ENCODE results near the gene DNAJC7.

The DNAJC7 gene

GRCh38 chr17:42025191-42025579 is 7.9 kb upstream of the DNAJC7 start:
- no peak for TF ChIP-seq ZBTB7A (IDR thresholded peaks at IDR 0.05; ENCODE audit: low read depth)
- TF ChIP-seq TAF1 (IDR thresholded peaks at IDR 0.05; ENCODE audit: low read depth): no peak
- TF ChIP-seq RAD21 (IDR thresholded peaks at IDR 0.05; ENCODE audit: low read depth): no peak
- TF ChIP-seq MAX (IDR thresholded peaks at IDR 0.05): no peak
- no peak for TF ChIP-seq CEBPB (IDR thresholded peaks at IDR 0.05)
- TF ChIP-seq YY1 (IDR thresholded peaks at IDR 0.05; ENCODE audit: low read depth): no peak
- TF ChIP-seq FOXM1 (IDR thresholded peaks at IDR 0.05; ENCODE audit: borderline replicate concordance, low read depth): no peak
- no peak for TF ChIP-seq TEAD4 (IDR thresholded peaks at IDR 0.05)
- no peak for TF ChIP-seq CREB1 (IDR thresholded peaks at IDR 0.05; ENCODE audit: low read depth)
- no peak for TF ChIP-seq USF1 (IDR thresholded peaks at IDR 0.05)

- TF ChIP-seq TCF12 (IDR thresholded peaks at IDR 0.05; ENCODE audit: low read depth): no peak
- peak; percentile 37; the same call in 1 of the 2 replicates for TF ChIP-seq EP300 (IDR thresholded peaks at IDR 0.05; ENCODE audit: borderline replicate concordance)
- TF ChIP-seq RAD21 (IDR thresholded peaks at IDR 0.05; ENCODE audit: low read depth): no peak
- 0 out of 2 replicates have a peak, but pooled peaks have one; percentile 22 for TF ChIP-seq YY1 (IDR thresholded peaks at IDR 0.05; ENCODE audit: low read depth)
- peak; percentile 41; the same call in 1 of the 2 replicates for TF ChIP-seq MAX (IDR thresholded peaks at IDR 0.05)
- no peak for TF ChIP-seq USF1 (IDR thresholded peaks at IDR 0.05)
- TF ChIP-seq CEBPB (IDR thresholded peaks at IDR 0.05): peak; percentile 97
These were observed 6.5 kb upstream of the DNAJC7 start for GRCh38 chr17:42023524-42024349.

- TF ChIP-seq USF1 (IDR thresholded peaks at IDR 0.05) (peak; percentile 31; the same call in 1 of the 2 replicates), MAX (IDR thresholded peaks at IDR 0.05) (peak; percentile 78), EP300 (IDR thresholded peaks at IDR 0.05; ENCODE audit: borderline replicate concordance) (peak; percentile 35; the same call in 1 of the 2 replicates), TEAD4 (IDR thresholded peaks at IDR 0.05) (peak; percentile 63), FOXM1 (IDR thresholded peaks at IDR 0.05; ENCODE audit: borderline replicate concordance, low read depth) (no peak), TCF12 (IDR thresholded peaks at IDR 0.05; ENCODE audit: low read depth) (peak; percentile 75), EGR1 (IDR thresholded peaks at IDR 0.05) (peak; percentile 43; the same call in 1 of the 2 replicates), YY1 (IDR thresholded peaks at IDR 0.05; ENCODE audit: low read depth) (peak; percentile 73), CEBPB (IDR thresholded peaks at IDR 0.05) (no peak), ZBTB7A (IDR thresholded peaks at IDR 0.05; ENCODE audit: low read depth) (no peak), CREB1 (IDR thresholded peaks at IDR 0.05; ENCODE audit: low read depth) (peak; percentile 36; the same call in 1 of the 2 replicates), RAD21 (IDR thresholded peaks at IDR 0.05; ENCODE audit: low read depth) (peak; percentile 12; the same call in 1 of the 2 replicates), REST (IDR thresholded peaks at IDR 0.05; ENCODE audit: low read depth) (no peak), TAF1 (IDR thresholded peaks at IDR 0.05; ENCODE audit: low read depth) (peak; percentile 95), NFIC (IDR thresholded peaks at IDR 0.05) (0 out of 2 replicates have a peak, but pooled peaks have one; percentile 14)
These were observed 2.5 kb upstream of the DNAJC7 start, which contains the start of gene NKIRAS2 for GRCh38 chr17:42019509-42020404. Gene NKIRAS2, plus strand, starts transcription at chr17:42020090. Its CDS starts 1,488 bp downstream, at chr17:42021578.

- no peak for TF ChIP-seq MAX (IDR thresholded peaks at IDR 0.05)
- TF ChIP-seq EP300 (IDR thresholded peaks at IDR 0.05; ENCODE audit: borderline replicate concordance): no peak
- TF ChIP-seq FOXM1 (IDR thresholded peaks at IDR 0.05; ENCODE audit: borderline replicate concordance, low read depth): no peak
- no peak for TF ChIP-seq TCF12 (IDR thresholded peaks at IDR 0.05; ENCODE audit: low read depth)
- no peak for TF ChIP-seq TEAD4 (IDR thresholded peaks at IDR 0.05)
- TF ChIP-seq RAD21 (IDR thresholded peaks at IDR 0.05; ENCODE audit: low read depth): no peak
- no peak for TF ChIP-seq YY1 (IDR thresholded peaks at IDR 0.05; ENCODE audit: low read depth)
- no peak for TF ChIP-seq TAF1 (IDR thresholded peaks at IDR 0.05; ENCODE audit: low read depth)
- no peak for TF ChIP-seq NFIC (IDR thresholded peaks at IDR 0.05)
- no peak for TF ChIP-seq REST (IDR thresholded peaks at IDR 0.05; ENCODE audit: low read depth)
- TF ChIP-seq EGR1 (IDR thresholded peaks at IDR 0.05): no peak
- no peak for TF ChIP-seq CEBPB (IDR thresholded peaks at IDR 0.05)
- no peak for TF ChIP-seq USF1 (IDR thresholded peaks at IDR 0.05)
- no peak for TF ChIP-seq ZBTB7A (IDR thresholded peaks at IDR 0.05; ENCODE audit: low read depth)
- TF ChIP-seq CREB1 (IDR thresholded peaks at IDR 0.05; ENCODE audit: low read depth): no peak
These were observed 1.7 kb upstream of the DNAJC7 start for GRCh38 chr17:42018988-42019387.

All from Ishikawa (cell line).